Activated naive CD8-positive, alpha-beta T cell treated with anti-CD3 and anti-CD28 coated beads, Interleukin-2, amount 50 U/mL, for 16 hours (primary cell): Measurements from ENCODE around the gene EVL.

Experiments used
- DNase-seq: peaks from one replicate; pipeline ENCODE4 v3.0.0-alpha.2; 2020; ENCODE audit warnings: low read depth, low spot score

Gene EVL

GRCh38 chr14:100129161-100129589 lies 64.0 kb downstream of the EVL start:
- DNase-seq, result no peak

- DNase-seq, result no peak
Measured at GRCh38 chr14:100130521-100130920, 65.3 kb downstream of the EVL start.

- no peak for DNase-seq
Measured at GRCh38 chr14:100131181-100131580, 66.0 kb downstream of the EVL start.

GRCh38 chr14:100132161-100132902 lies 67.1 kb downstream of the EVL start:
- no peak for DNase-seq

- DNase-seq, result no peak
Measured at GRCh38 chr14:100132903-100133510, 67.8 kb downstream of the EVL start.

- DNase-seq, result no peak
Measured at GRCh38 chr14:100134586-100134985, 69.4 kb downstream of the EVL start.

- no peak for DNase-seq
Measured at GRCh38 chr14:100135073-100135472, 69.9 kb downstream of the EVL start.

- no peak for DNase-seq
Measured at GRCh38 chr14:100135784-100136183, 70.6 kb downstream of the EVL start.

- no peak for DNase-seq
Measured at GRCh38 chr14:100137173-100137572, 72.0 kb downstream of the EVL start.

- no peak for DNase-seq
Measured at GRCh38 chr14:100138082-100138787, 73.0 kb downstream of the EVL start.

- no peak for DNase-seq
Measured at GRCh38 chr14:100138955-100139354, 73.7 kb downstream of the EVL start.

- DNase-seq, result no peak
Measured at GRCh38 chr14:100140452-100141078, 75.3 kb downstream of the EVL start.

GRCh38 chr14:100141098-100141497 lies 75.9 kb downstream of the EVL start:
- DNase-seq, result no peak

GRCh38 chr14:100142073-100143040 lies 77.1 kb downstream of the EVL start:
- DNase-seq, result no peak

GRCh38 chr14:100143523-100143922 lies 78.3 kb downstream of the EVL start:
- DNase-seq, result no peak

GRCh38 chr14:100143934-100144333 lies 78.7 kb downstream of the EVL start:
- DNase-seq, result no peak

- no peak for DNase-seq
Measured at GRCh38 chr14:100144645-100144995, 79.4 kb downstream of the EVL start.

GRCh38 chr14:100144996-100145646 lies 79.9 kb downstream of the EVL start:
- no peak for DNase-seq

- no peak for DNase-seq
Measured at GRCh38 chr14:100145682-100146464, 80.7 kb downstream of the EVL start.

GRCh38 chr14:100146531-100147091 lies 81.4 kb downstream of the EVL start:
- DNase-seq, result no peak
